HepG2 (cell line): ENCODE measurements around the gene MEIS3. TPM values are rescaled to one million over a fixed set of nuclear protein-coding genes. Genes with fewer than 3 reads are reported as not detected.

Experiments
- ATAC-seq: fragments of 200-7000 bp; cut with Tn5 transposase; 3 replicates; pipeline ENCODE4 v1.9.1; 2020; ENCODE audit warnings: mild to moderate bottlenecking, moderate library complexity
- BruUV-seq: library from RNA; stranded (reverse); fragments of 400-500 nt; replicated peaks from 2 replicates; lab custom pipeline; 2021; lab: Mats Ljungman, UMichigan
- CTCF ChIA-PET: fragments of 300-600 bp; formaldehyde crosslinking; extraction: SDS; loops from one replicate; lab custom pipeline; 2021; ENCODE audit warnings: low total read pairs, inconsistent platforms, low intra/inter-chr PET ratio; lab: Yijun Ruan, JAX
- POLR2A ChIA-PET: fragments of 350-600 bp; sonication (Branson Sonifier 250); formaldehyde crosslinking; loops from one replicate; lab custom pipeline; 2020; ENCODE audit warnings: antibody characterized with exemption, inconsistent platforms; lab: Yijun Ruan, JAX
- DNase-seq: peaks from one replicate; pipeline ENCODE4 v3.0.0-alpha.2; 2015; ENCODE audit warnings: low spot score
- FAIRE-seq: peaks from 3 replicates; lab custom pipeline; 2011; peaks lifted over from hg19 to GRCh38; lab: Jason Lieb, UNC
- H2AFZ ChIP-seq: one replicate; pipeline ENCODE4 v1.6.1; 2011; ENCODE audit warnings: low read length, inconsistent platforms
- H3K27ac ChIP-seq: fragments of 300-600 bp; 3 replicates; pipeline ENCODE4 v1.8.0; 2011; ENCODE audit warnings: mixed run types, mild to moderate bottlenecking, mixed read lengths, low read length, inconsistent platforms; ENCODE audit not compliant: insufficient read depth; ENCODE audit errors: extremely low read length
- H3K27me3 ChIP-seq, 2 experiments: fragments of 200-600 bp in 1 of 2; 2 replicates in 1 of 2; 3 replicates in 1 of 2; pipeline versions ENCODE4 v1.6.0 to v1.8.0; 2011; ENCODE audit warnings: low read length in 2 of 2, mild to moderate bottlenecking in 2 of 2, moderate library complexity in 2 of 2, inconsistent platforms in 1 of 2; ENCODE audit not compliant: insufficient read depth in 2 of 2, control insufficient read depth in 1 of 2
- H3K36me3 ChIP-seq, 2 experiments: fragments of 200-600 bp in 1 of 2; replicated peaks in 1 of 2; 2 replicates in 1 of 2; 3 replicates in 1 of 2; pipeline versions ENCODE4 v1.5.1 to v1.8.0; 2011; ENCODE audit warnings: low read length in 2 of 2, inconsistent platforms in 1 of 2; ENCODE audit not compliant: insufficient read depth in 2 of 2, control insufficient read depth in 1 of 2
- H3K4me1 ChIP-seq: 2 replicates; pipeline ENCODE4 v1.5.1; 2012; ENCODE audit warnings: low read length, inconsistent platforms; ENCODE audit not compliant: insufficient read depth
- H3K4me2 ChIP-seq: 2 replicates; pipeline ENCODE4 v1.6.0; 2011; ENCODE audit warnings: low read depth, low read length, inconsistent platforms
- H3K4me3 ChIP-seq, 3 experiments: fragments of 200-600 bp in 1 of 3; sonication (generic), shearing (Covaris generic) in 1 of 3; replicated peaks in 1 of 3; 2 replicates each; pipeline ENCODE4 v1.5.1; 2011 to 2016; ENCODE audit warnings: low read length in 3 of 3, inconsistent platforms in 2 of 3, low read depth in 2 of 3, mild to moderate bottlenecking in 2 of 3, control low read depth in 1 of 3, mixed read lengths in 1 of 3; ENCODE audit not compliant: insufficient read depth in 1 of 3
- H3K79me2 ChIP-seq: one replicate; pipeline ENCODE4 v1.6.1; 2011; ENCODE audit warnings: low read length, inconsistent platforms; ENCODE audit not compliant: insufficient read depth
- H3K9ac ChIP-seq: 2 replicates; pipeline ENCODE4 v1.6.0; 2011; ENCODE audit warnings: mild to moderate bottlenecking, low read depth, low read length, inconsistent platforms; ENCODE audit not compliant: insufficient read depth
- H3K9me3 ChIP-seq: 2 replicates; pipeline ENCODE4 v1.5.1; 2012; ENCODE audit warnings: mild to moderate bottlenecking, low read length
- H4K20me1 ChIP-seq: 2 replicates; pipeline ENCODE4 v1.6.0; 2011; ENCODE audit warnings: inconsistent platforms, mild to moderate bottlenecking, low read length, moderate library complexity; ENCODE audit not compliant: insufficient read depth
- CAMTA2 ChIP-seq: sonication (generic); formaldehyde crosslinking; IDR thresholded peaks from 2 replicates; pipeline ENCODE4 v1.4.0; 2020; ENCODE audit warnings: mild to moderate bottlenecking, missing genetic modification reagents, borderline replicate concordance
- GABPA ChIP-seq, 2 experiments: IDR thresholded peaks; 2 replicates each; pipeline ENCODE4 v1.6.1; 2011 to 2016; ENCODE audit warnings: low read depth in 2 of 2, low read length in 1 of 2, missing biosample characterization in 1 of 2, missing genetic modification characterization in 1 of 2
- MAFG ChIP-seq: sonication (generic); formaldehyde crosslinking; IDR thresholded peaks from 2 replicates; pipeline ENCODE4 v1.5.1; 2020; ENCODE audit warnings: mild to moderate bottlenecking, missing genetic modification reagents
- MBNL3 ChIP-seq: fragments of 250-450 bp; sonication (Bioruptor Pico); conservative IDR thresholded peaks from 2 replicates; pipeline ENCODE4 v1.8.0; 2022; ENCODE audit warnings: mild to moderate bottlenecking, inconsistent platforms
- NCOA5 ChIP-seq: sonication (generic); formaldehyde crosslinking; IDR thresholded peaks from 2 replicates; pipeline ENCODE4 v1.4.0; 2020; ENCODE audit warnings: missing genetic modification reagents
- PATZ1 ChIP-seq: sonication (generic); formaldehyde crosslinking; IDR thresholded peaks from 2 replicates; pipeline ENCODE4 v1.4.0; 2020; ENCODE audit warnings: missing genetic modification reagents
- SAP130 ChIP-seq: IDR thresholded peaks from 2 replicates; pipeline ENCODE4 v1.6.1; 2016; ENCODE audit warnings: low read depth
- TRIM24 ChIP-seq: sonication (generic); formaldehyde crosslinking; IDR thresholded peaks from 2 replicates; pipeline ENCODE4 v1.8.0; 2022; ENCODE audit warnings: mild to moderate bottlenecking, missing genetic modification reagents
- ZNF263 ChIP-seq: sonication (generic); formaldehyde crosslinking; IDR thresholded peaks from 2 replicates; pipeline ENCODE4 v1.4.0; 2020; ENCODE audit warnings: missing genetic modification reagents
- WGBS: methylation state at CpG from one replicate; pipeline ENCODE4 v1.1.6; 2017; ENCODE audit warnings: low lambda C conversion rate; 5-methylcytosine and 5-hydroxymethylcytosine counted together
- in situ Hi-C: cut with HindIII; loops from 2 replicates; pipeline ENCODE4 v1.10.0; 2017; ENCODE audit warnings: low pct_unique_long_range_greater_than_20kb; ENCODE audit not compliant: extremely low pct_ligation_motif_present
- intact Hi-C: fragments of 100-400 bp; cut with micrococcal nuclease; formaldehyde crosslinking; loops from one replicate; pipeline ENCODE4 v1.10.0; 2022; ENCODE audit not compliant: unreplicated experiment
- polyA plus RNA-seq, 8 experiments: library from polyadenylated mRNA; depleted of rRNA in 3 of 8; stranded (reverse) in 7 of 8; unstranded in 1 of 8; fragments of >200 nt; fragmentation: Illumina TruSeq in 4 of 8; extraction: Trizol in 4 of 8; gene quantifications; 2 replicates each; pipeline versions ENCODE4 v1.2.1 to v1.2.3, GENCODE V29; 2011 to 2016; ENCODE audit warnings: low read depth in 4 of 8, missing spikeins in 1 of 8, mixed read lengths in 1 of 8; ENCODE audit not compliant: insufficient read depth in 1 of 8
- total RNA-seq, 5 experiments: library from RNA; depleted of rRNA; stranded (reverse); fragments of >200 nt; fragmentation: Illumina TruSeq; extraction: Trizol; gene quantifications; 2 replicates each; pipeline ENCODE4 v1.2.3, GENCODE V29; 2016; ENCODE audit warnings: low read depth in 1 of 5

Gene MEIS3
- total and polyA plus RNA-seq, 2 of the 13 experiments (the other 11 are each of a cell fraction or from before 2014, with no cell fraction given): 0.09 to 0.70 TPM

DNA sequence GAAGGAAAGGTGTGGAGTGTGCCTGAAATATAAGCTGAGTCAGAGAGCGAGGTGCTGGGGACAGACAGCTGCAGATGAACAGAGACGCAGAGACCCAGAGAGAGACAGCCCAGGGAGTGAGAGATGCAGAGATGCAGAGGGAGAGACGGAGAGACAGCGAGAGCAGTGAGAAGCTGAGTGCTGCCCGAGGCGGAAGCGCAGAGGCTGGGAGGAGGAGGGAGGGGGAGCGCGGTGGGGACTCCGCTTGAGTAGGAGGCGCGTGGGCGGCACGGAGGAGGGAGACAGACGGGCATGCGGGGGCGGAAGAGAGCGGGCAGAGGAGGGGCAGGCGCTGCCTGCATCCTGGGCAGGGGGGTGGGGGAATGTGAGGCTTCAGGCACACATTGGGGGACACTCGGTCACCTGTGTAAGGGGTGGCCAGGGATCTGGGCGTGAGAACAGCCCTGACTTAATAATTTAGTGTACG lies 26.6 kb upstream of the MEIS3 start (continued):
- TF ChIP-seq GABPA (IDR thresholded peaks at IDR 0.05; ENCODE audit: low read depth, low read length) (no peak), GABPA (CRISPR knock-in tag; IDR thresholded peaks at IDR 0.05; ENCODE audit: low read depth) (0 out of 2 replicates have a peak, but pooled peaks have one; percentile 13), PATZ1 (CRISPR knock-in tag) (0 out of 2 replicates have a peak, but pooled peaks have one; percentile 14), ZNF263 (CRISPR knock-in tag) (peak; percentile 75; the same call in 1 of the 2 replicates), SAP130 (CRISPR knock-in tag) (0 out of 2 replicates have a peak, but pooled peaks have one; percentile 14)

DNA sequence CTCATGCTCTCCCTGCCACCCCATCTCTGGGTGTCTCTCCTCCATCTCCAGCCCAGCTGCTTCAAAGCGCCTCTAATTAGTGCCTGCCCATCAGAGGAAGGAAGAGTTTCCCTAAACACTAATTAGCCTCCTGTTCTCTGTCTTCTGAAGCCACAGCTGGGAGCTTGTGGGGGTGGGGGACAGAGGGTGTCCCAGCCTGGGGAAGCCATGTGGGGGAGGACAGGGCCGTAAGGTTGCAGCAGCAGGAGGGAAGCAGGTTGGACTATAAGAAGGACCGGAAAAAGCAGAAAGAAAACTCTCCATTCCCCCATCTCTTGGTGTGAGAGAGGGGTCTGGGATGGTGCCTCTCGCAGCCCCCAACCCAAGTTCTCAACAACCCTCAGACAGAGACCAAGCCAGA lies 26.2 kb upstream of the MEIS3 start:
- Histone ChIP-seq H3K9me3 (no peaks in the 10 kb centered on the region), H3K27me3 (peaks cover 0 to 32% of the 10 kb centered on the region in 2 experiments), H2AFZ (no peak overlapping the region), H3K79me2 (no peaks in the 10 kb centered on the region), H4K20me1 (no peaks in the 10 kb centered on the region), H3K4me1 (peaks cover 18% of the 10 kb centered on the region; the same call in 1 of the 2 replicates), H3K36me3 (no peaks in the 10 kb centered on the region), H3K4me2 (peak overlapping the region; percentile 63), H3K27ac (no peak overlapping the region), H3K9ac (no peak overlapping the region), H3K4me3 (peak overlapping the region in 1 of 3 experiments; percentile 38; a peak in 1 of 6 replicates)
- WGBS: 21% methylated on average over 4 of the region's 4 CpGs
- no peak for DNase-seq
- ATAC-seq: no peak
- POLR2A ChIA-PET: no interaction called here
- TF ChIP-seq MAFG (CRISPR knock-in tag) (no peak), NCOA5 (no peak), CAMTA2 (no peak), TRIM24 (CRISPR knock-in tag) (no peak), MBNL3 (CRISPR knock-in tag) (no peak)
- intact Hi-C loops (no loop called here), in situ Hi-C loops (no loop called here)
- CTCF ChIA-PET: no interaction called here
- BruUV-seq: no TSS peak
- no peak for FAIRE-seq
